Measurements from ENCODE around the gene RSBN1L. TPM values are rescaled to one million over a fixed set of nuclear protein-coding genes. Genes with fewer than 3 reads are reported as not detected.

The RSBN1L gene
- total and polyA plus RNA-seq, 2 of the 8 experiments (the other 6 are each of a cell fraction or from before 2014, with no cell fraction given): 4.1 to 22.1 TPM

DNA sequence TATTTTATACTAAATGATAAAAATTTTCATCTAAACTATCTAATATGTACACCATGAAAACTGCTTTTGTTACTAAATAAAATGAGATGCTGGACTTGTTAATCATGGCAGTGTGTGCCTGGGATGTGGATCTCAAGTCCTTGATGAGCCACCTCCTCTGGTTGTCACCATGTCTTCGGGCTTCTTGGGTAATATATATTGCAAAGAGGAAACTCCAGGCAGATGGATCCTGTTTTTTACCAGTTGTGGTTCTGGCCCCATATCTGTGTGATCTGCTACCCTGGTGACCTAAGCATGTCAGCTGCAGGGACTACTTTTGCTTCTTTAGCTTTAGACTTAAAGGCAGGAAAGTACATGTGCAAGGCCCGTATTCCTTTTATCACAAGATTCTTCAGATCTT lies 55.8 kb downstream of the RSBN1L start:
- Histone ChIP-seq H3K4me3 (ENCODE audit: extremely low read depth in 1 of 4, insufficient read depth in 2 of 4, low read depth in 3 of 4, low read length in 4 of 4) (no peak overlapping the region), H3K9me3 (ENCODE audit: insufficient read depth in 2 of 2, low read depth in 1 of 2, low read length in 1 of 2) (no peaks in the 10 kb centered on the region), H2AFZ (ENCODE audit: low read length) (no peak overlapping the region), H4K5ac (ENCODE audit: insufficient read length, low read depth, low read length) (no peak overlapping the region), H3K4ac (replicated peaks; ENCODE audit: insufficient read length, low read depth, low read length) (no peak overlapping the region), H3K79me1 (ENCODE audit: low read depth, low read length) (no peaks in the 10 kb centered on the region; the same call in 1 of the 2 replicates), H3K23me2 (ENCODE audit: low read depth, low read length) (no peaks in the 10 kb centered on the region), H4K20me1 (replicated peaks in 1 of 2; ENCODE audit: control insufficient read depth in 1 of 2, insufficient read depth in 2 of 2, low read length in 2 of 2) (peaks cover 0 to 5% of the 10 kb centered on the region in 2 experiments), H3K18ac (ENCODE audit: extremely low read depth, low read length) (no peak overlapping the region), H3K56ac (replicated peaks; ENCODE audit: insufficient read length, low read depth, low read length) (no peak overlapping the region), H3K9ac (replicated peaks in 1 of 4; ENCODE audit: extremely low read depth in 1 of 4, low read depth in 3 of 4, low read length in 3 of 4) (no peak overlapping the region), H3K79me2 (ENCODE audit: control insufficient read depth in 1 of 2, insufficient read depth in 2 of 2, low read length in 2 of 2) (peaks cover 0 to 12% of the 10 kb centered on the region in 2 experiments; a peak in 2 of 4 replicates), H3K27ac (ENCODE audit: low read depth, low read length) (no peak overlapping the region), H4K91ac (replicated peaks; ENCODE audit: insufficient read length, low read length) (no peak overlapping the region), H3K14ac (ENCODE audit: insufficient read length) (no peak overlapping the region), H3K4me2 (ENCODE audit: insufficient read depth in 1 of 2, low read depth in 2 of 2, low read length in 2 of 2) (no peak overlapping the region), H2AK5ac (ENCODE audit: low read depth, low read length) (no peak overlapping the region), H2BK20ac (ENCODE audit: low read length) (no peak overlapping the region), H3K36me3 (ENCODE audit: control insufficient read depth in 2 of 4, insufficient read depth in 4 of 4, low read length in 3 of 4) (peaks cover 0 to 3% (median under 1%) of the 10 kb centered on the region in 4 experiments; a peak in 2 of 8 replicates), H2BK15ac (ENCODE audit: low read length) (no peak overlapping the region), H2BK5ac (ENCODE audit: low read depth, low read length) (no peak overlapping the region), H3K4me1 (replicated peaks in 1 of 4; ENCODE audit: control insufficient read depth in 3 of 4, insufficient read depth in 4 of 4, low read length in 3 of 4) (no peaks in the 10 kb centered on the region), H3K23ac (ENCODE audit: insufficient read length) (no peak overlapping the region), H4K8ac (ENCODE audit: extremely low read depth, insufficient read depth, low read length) (no peak overlapping the region), H2BK120ac (replicated peaks; ENCODE audit: low read depth, low read length) (no peak overlapping the region), H2BK12ac (ENCODE audit: low read depth, low read length) (no peak overlapping the region), H3K27me3 (replicated peaks in 1 of 4; ENCODE audit: control insufficient read depth in 3 of 4, extremely low read depth in 1 of 4, insufficient read depth in 3 of 4, low read length in 3 of 4) (no peaks in the 10 kb centered on the region)
- 94% methylated on average over 2 of the region's 2 CpGs; no CpG with 5 or more reads in 1 of the 2 experiments for WGBS, 2 experiments (ENCODE audit: extremely low coverage in 1 of 2, insufficient coverage in 1 of 2, insufficient read length in 1 of 2, insufficient replicate concordance in 2 of 2, low coverage in 1 of 2, low lambda C conversion rate in 2 of 2, missing lambda C conversion rate in 1 of 2)
- FAIRE-seq: no peak
- CTCF ChIA-PET (ENCODE audit: partially characterized antibody): interaction anchor here (0.6 kb wide), 1 partner anchor 63 kb away, joined by 3 read pairs; no protein-coding TSS in a partner anchor
- DNase-seq (ENCODE audit: low read depth in 1 of 2, low spot score in 2 of 2): no peak
- POLR2A ChIA-PET (ENCODE audit: partially characterized antibody): interaction anchor here (0.9 kb wide), 1 partner anchor 41 kb away, joined by 3 read pairs; no protein-coding TSS in a partner anchor
- no peak for TF ChIP-seq RXRA (IDR thresholded peaks at IDR 0.05; ENCODE audit: insufficient read depth, low read depth, low read length)
- no peak for TF ChIP-seq ASH2L (IDR thresholded peaks at IDR 0.05; ENCODE audit: low read length)
- TF ChIP-seq BACH1 (IDR thresholded peaks at IDR 0.05; ENCODE audit: low read length): no peak
- TF ChIP-seq CBX8 (IDR thresholded peaks at IDR 0.05; ENCODE audit: borderline replicate concordance, low read depth, low read length): no peak
- TF ChIP-seq MAFK (IDR thresholded peaks at IDR 0.05; ENCODE audit: low read depth, low read length): no peak
- TF ChIP-seq EP300 (IDR thresholded peaks at IDR 0.05; ENCODE audit: borderline replicate concordance in 1 of 2, low read depth in 2 of 2, low read length in 2 of 2): no peak
- TF ChIP-seq, protein P1, sequence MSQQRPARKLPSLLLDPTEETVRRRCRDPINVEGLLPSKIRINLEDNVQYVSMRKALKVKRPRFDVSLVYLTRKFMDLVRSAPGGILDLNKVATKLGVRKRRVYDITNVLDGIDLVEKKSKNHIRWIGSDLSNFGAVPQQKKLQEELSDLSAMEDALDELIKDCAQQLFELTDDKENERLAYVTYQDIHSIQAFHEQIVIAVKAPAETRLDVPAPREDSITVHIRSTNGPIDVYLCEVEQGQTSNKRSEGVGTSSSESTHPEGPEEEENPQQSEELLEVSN (IDR thresholded peaks at IDR 0.05): no peak
- no peak for TF ChIP-seq EGR1 (IDR thresholded peaks at IDR 0.05; ENCODE audit: borderline replicate concordance, low read depth, low read length)
- no peak for TF ChIP-seq GTF2F1 (IDR thresholded peaks at IDR 0.05; ENCODE audit: borderline replicate concordance, low read depth, low read length)
- no peak for TF ChIP-seq BCL11A (IDR thresholded peaks at IDR 0.05; ENCODE audit: low read depth in 2 of 2, low read length in 2 of 2)
- TF ChIP-seq TEAD4 (IDR thresholded peaks at IDR 0.05; ENCODE audit: low read depth, low read length): no peak
- no peak for TF ChIP-seq POLR2AphosphoS5 (IDR thresholded peaks at IDR 0.05; ENCODE audit: low read depth, low read length)

Measured in H1 (cell line).